Epidermal melanocyte (primary cell): ENCODE data around the gene WDR77.
A peak's percentile ranks its signal among the peaks of the same experiment; 100 is the strongest.

ENCODE experiments used
- DNase-seq: peaks from one replicate; pipeline ENCODE4 v3.0.0; 2011; ENCODE audit warnings: low spot score; ENCODE audit not compliant: insufficient read length

WDR77 gene

DNA sequence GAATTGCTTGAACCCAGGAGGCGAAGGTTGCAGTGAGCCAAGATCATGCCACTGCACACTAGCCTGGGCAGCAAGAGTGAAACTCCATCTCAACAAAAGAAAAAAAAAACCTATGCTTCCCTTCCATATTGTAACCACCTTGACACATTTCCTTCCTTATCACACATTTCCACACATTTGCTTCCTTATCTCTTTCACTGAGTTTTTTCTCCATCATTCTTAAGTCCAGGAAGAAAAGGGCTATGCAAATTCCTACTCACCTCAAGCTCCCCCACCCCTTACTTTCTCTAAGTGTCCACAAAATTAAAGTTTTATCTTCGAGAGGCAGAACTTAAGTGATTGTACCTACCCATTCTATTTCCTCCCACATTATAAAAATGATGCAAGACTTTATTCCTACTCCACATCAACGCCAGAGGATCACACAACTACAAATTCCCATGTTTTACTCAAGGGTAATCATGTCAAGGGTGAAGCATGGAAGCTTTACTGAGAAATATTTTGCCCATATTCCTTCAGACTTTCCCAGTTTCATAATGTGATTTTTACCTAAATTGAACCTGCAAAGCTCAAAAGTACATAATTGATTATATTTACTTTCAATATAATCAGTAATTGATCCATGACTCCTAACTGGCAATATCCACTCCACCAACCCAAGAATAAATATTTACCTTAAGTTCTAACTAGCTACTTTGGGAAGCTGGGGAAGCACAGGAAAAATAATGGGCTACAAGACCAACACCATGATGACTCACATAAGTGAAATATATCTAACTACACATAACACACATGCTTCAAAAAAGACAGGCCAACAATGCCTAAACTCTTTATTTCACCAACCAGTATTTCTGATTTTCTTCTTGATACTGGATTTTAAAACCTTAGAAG lies 9.3 kb downstream of the WDR77 start:
- DNase-seq, result no peak

DNA sequence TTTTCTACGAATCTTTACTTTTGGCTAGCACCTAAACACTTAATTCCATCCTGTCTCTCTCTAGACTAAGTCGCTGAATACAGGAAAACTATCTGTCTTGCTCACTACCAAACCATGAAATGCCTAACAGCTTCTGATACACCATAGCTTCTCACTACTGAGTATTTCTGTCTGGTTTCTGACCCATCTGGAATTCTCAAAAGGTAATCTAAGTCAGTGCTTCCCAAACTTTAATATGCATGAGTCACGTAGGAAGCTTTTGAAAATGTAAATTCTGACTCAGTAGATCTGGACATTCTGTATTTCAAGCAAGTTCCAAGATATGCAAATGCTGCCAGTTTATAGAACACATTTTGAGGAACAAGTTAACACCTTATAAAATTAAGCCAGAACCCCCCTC lies 12.3 kb downstream of the WDR77 start:
- no peak for DNase-seq

DNA sequence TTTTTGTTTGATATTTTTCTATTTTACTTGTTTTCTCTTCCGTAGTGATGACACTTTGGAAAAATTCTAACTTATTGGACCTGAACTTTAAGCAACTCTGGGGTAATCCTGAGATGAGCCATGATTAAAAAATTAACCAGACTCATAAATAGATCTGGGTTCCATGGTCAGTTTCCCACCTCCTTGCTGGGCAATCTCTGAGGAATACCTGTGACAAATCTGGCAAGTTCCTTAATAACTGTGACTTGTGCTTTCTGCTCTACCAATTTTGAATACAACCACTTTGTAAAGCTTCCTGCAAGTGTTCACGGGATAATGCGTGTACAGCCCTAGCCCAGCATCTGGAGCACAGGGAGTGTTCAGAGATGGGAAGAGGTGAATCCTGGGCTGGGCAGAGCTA lies 24.8 kb downstream of the WDR77 start:
- DNase-seq, result no peak

DNA sequence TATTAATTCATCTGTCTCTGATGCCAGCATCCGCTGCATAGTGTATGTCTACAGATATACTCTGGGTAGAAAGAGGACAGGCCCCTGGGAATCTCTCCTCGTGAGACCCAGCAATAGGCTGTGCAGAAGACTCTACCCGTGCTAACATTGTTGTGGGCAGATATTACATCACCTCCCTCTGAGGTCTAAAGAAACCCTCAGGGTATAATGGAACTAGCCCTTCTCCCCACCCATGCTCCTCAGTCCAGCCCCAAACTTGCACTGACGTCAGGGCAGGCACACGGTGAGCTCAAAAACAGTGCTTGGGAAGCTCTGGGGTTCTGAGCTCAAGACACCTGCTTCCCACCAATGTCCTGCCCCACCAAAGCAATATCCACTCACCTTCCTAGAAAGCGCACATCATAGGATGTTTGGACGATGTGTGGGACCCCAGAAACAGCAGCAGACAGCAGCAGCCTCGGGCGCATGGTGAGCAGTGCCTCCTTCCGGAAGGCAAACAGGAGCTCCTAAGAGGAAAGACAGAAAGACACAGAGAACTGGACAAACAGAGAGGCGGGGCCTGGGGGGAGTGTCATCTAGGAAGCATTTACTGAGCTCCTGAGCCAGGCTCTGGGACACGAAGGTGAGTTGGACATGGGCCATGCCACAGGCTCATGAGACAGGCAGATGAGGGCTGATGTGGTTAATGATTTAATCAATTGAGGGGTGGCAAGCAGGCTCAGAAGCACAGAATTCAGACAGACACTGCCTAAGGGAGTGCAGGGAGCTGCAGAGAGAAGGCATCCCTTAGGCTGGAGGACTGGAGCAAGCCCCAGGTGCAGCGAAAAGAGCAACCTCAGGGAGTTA lies 26.3 kb downstream of the WDR77 start:
- no peak for DNase-seq

DNA sequence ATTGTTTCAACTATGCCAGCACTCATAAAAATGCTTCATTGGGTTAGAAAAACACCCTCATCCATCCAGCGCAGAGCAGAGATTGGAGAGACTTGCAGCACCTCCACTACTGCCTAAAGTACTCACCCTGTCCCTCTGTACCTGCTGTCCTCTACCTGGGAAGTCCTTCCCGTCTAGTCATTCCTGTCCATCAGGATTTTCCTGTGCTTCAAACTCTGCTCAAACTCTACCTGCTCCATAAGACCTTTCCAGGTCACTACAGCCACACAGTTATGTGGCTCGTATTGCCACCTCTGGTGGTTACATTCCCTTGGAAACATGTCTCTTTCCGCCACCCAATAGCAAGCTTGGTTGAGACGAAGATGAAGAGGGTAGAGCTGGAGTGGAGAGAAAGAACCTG lies 28.7 kb downstream of the WDR77 start:
- DNase-seq, result no peak

DNA sequence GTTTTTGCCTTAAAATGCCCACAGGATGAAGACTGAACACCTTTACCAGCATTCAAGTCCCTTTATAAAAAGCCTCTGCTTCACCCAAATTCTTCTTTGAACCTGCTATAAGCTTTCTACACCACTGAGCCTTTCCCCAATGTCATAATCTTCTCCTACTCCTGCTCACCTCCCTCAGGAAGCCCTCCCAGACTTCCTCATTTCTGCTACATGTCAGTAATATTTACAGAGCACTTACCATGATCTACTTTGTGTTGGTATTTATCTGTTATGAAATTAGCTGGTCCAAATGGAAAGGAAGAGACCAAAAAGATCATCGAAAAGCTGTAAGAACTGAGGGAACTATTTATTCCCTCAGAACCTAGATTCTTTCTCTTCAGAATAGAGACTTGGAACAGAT lies 30.0 kb downstream of the WDR77 start:
- no peak for DNase-seq

DNA sequence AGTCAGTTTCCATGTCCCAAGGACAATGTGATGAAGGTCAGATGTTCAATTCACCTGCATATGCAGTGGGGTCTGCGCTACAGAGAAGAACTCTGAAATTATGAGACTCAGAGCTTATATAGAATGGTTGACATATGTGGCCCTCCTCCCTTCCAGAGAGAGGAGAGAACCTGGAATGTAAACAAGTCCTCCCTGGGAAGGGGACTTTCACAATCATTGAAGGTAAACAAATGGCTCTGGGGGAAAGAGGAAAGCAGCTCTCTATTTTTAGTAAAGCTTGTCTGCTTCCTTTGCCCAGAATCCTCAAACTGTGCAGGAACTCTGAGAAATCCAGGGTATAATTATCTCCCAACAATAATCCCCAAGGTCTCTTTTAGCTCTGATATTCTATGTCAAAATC lies 31.3 kb downstream of the WDR77 start:
- DNase-seq, result no peak

DNA sequence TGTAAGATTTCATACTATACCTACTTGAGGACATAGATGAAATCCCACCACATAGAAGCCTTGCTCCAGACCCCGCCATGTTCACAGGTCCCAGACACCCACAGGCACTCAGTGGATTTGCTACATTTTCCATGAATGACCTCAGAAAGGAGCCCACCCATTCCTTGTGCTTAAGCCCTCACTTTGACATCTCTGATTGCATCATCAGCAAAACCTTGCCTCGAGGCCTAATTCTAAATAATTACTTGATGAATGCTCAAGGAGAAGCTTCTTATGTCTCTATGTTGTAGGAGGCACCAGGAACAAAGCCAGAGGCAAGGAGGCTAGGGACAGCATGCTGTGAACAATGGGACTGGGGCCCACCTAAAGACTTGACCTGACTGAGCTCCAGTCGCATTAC lies 33.6 kb downstream of the WDR77 start:
- DNase-seq, result no peak

DNA sequence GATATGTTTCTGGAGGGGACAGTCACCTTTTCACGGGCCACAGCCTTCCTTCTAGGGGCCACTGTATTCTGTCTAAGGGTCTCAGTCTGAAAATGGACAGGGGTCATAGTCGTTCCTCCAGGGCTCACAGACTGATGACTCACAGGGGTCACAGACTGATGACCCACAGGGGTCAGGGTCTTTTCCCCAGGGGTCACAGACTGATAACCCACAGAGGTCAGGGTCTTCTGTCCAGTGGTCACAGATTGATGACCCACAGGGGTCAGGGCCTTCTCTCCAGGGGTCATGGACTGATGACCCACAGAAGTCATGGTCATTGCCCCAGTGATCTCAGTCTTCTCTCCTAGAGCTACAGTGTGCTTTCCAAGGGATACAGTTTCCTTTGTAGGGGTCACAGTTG lies 34.3 kb downstream of the WDR77 start:
- DNase-seq, result no peak

DNA sequence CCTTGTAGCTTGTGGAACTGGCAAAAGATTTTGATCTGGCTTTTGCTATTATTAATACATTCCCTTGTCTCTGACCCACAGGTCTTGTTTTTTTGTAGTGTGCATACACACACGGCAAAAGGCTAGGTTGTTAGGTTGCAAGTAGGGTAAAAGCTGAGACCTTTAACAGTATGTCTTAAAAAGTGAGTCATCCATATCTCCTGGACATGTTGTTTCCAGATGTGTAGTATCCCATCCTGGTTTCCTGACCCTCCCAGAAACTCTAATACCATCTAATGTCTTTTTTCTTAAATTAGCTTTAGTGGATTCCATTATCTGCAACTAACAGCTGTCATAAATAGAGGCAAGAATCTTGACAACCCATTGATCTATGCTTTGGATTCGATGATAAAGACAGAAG lies 36.2 kb downstream of the WDR77 start:
- no peak for DNase-seq

DNA sequence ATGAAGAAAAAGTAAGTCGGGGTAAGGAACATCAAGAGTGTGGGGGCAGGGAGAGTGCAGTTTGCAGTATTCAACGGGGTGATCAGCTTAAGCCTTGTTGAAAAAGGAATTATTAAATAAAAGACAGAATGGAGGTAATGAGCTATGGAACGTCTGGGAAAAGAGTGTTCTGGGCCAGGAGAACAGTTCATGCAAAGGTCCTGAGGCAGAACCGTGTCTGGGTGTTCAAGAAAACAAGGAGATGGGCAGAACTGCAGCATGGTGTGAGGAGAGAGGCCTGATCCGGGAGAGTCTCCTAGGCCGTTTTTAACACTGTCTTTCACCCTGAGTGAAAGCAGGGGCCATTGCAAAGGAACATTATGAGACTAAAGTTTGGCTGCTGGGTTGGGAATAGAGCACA lies 41.8 kb downstream of the WDR77 start:
- DNase-seq, result no peak

DNA sequence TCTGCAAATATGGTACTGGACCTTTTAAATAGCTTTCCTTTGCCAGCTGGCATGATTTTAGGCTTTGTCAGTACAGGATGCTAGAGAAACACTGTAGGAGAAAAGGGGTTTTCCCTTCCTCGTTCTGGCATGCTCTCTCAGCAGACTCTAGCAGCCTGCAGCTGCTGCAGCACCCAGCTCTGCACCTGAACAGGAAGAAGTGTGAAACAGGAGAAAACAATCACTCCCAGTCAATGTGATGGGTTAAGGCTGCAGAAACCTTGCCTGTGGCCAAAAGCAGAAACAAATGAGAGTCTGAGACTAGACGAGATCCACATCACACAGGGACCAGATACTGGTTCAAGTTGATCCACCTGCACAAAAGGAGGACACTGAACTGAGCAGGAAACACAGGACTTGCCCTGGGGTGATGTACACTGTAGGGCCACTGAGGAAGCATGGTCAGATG lies 42.7 kb downstream of the WDR77 start:
- no peak for DNase-seq

DNA sequence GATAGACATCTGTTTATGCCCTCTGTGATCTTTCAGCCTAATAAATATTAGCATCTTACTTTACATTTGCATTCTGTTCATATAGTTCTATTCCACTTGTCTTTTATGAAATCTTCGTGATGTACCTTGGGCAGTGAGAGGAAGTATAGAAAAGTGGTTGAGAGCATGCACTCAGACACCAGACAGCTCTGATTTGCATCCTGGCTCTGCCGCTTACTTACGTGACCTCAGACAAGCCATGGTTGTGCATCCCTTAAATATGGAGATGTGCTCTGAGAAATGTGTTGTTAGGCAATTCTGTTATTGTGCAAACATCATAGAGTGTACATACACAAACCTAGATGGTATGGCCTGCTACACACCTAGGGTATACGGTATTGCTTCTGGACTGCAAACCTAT lies 44.5 kb downstream of the WDR77 start:
- no peak for DNase-seq

DNA sequence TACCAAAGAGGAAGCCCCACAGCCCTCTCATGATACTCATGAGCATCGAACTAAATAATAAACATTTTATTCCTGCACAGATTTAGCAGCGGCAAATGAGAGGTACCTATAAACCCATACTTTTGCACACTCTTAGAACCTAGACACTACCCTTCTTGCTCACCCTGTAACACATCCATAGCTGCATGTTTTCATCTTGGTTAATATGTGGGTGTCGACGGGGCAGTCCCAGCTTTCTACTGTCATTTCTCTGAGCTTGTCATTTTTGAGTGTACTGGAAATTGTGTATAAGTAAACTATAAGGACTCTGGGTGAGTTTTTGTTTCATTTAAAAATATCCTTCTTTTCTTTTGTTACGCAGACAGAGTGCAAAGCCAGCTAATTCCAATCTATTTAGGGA lies 47.0 kb downstream of the WDR77 start:
- DNase-seq, result no peak

DNA sequence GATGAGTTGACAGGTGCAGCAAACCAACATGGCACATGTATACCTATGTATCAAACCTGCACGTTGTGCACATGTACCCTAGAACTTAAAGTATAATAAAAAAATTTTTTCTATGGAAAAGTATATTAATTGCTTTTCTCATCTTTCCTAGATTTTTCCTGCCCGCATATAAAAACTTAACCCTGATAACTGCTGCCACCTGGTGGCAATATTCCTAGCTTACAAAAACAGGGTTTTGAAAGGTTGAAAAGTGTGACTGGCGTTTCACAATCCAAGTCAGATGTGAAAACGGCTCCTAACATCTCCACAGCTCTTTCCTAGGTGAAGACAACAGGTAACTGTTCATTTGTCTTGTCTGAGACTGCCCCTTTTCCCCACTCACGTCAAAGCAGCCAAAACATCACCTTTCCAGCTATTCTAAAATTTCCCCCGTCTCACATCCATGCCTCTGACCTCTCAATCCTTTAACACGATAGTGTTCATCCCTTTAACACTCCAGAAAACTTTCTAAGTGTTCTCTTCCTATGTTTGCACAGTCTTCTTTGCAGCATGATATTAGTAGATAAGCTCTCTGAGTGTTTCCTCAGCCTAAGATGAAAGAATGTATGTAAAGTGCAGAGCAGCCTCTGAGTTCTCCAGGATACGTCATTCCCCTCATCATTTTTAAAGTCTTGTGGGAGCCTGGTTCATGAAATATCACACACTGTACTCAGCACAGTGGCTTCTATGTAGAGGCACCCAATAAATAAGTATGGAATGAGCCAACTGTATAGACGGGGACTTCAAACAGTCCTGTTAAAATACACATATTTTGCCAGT lies 49.1 kb downstream of the WDR77 start:
- peak; percentile 41 for DNase-seq

DNA sequence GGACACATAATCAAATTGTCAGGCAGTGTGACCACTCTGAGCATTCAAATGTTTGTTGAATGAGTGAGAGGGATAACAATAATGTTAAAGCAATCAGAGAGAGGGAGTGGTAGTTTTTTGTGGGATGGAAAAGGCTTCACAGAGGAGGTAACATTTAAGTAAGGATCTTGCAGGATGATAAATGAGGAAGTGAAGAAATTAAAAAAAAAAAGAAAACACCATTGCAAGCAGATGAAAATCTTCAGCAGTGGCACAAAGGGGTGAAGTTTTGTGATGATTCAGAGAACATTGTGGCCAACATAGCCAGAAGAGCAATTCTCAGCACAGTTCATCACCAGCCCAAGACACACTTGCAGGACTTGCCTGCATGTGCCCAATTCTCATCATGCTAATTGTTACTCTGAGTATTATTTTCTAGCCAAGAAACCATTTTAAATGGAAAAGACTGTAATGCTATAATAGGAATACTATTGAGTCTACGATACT lies 56.6 kb downstream of the WDR77 start:
- no peak for DNase-seq

DNA sequence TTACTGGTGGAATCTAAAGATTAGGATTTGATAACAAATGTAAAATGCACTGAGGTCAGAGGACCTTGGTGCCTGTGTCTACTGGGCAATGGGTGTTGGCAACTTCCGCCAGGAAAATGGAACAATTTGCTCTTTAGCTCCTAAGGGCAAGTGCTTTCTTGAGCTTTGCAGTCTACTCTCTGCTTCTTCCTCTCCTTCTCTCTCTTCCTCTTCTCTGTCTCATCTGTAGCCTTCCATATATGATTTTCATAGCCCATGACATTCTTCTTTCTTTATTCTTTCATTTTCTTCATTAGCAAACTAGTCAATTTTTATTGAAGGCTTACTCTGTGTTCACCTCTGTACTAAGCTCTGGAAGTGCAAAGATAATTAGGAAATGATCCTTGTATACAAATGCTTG lies 57.0 kb downstream of the WDR77 start:
- no peak for DNase-seq
